ENCODE data around the gene ADAMTSL1. TPM values are rescaled to one million over a fixed set of nuclear protein-coding genes. Genes with fewer than 3 reads are reported as not detected.

ADAMTSL1 gene
- total and polyA plus RNA-seq, 9 of the 15 experiments (the other 6 are each of a cell fraction or from before 2014, with no cell fraction given) = 0.01 TPM; not detected in 8

DNA sequence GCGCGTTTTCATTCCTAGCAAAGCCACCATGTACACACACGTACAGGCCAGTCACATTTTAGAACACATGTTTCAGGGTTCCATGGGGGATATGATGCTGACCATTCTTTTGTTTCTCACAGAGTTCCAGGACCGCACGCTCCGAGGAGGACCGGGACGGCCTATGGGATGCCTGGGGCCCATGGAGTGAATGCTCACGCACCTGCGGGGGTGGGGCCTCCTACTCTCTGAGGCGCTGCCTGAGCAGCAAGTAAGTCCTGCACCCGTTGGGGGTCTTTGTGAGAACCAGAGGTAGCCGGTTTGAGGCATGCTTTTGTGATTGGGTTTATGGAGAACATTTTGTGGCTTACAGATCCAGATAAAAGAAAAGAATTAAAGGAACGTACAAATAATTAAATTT is 30.8 kb downstream of the ADAMTSL1 start (continued):
- TF ChIP-seq, protein P1, sequence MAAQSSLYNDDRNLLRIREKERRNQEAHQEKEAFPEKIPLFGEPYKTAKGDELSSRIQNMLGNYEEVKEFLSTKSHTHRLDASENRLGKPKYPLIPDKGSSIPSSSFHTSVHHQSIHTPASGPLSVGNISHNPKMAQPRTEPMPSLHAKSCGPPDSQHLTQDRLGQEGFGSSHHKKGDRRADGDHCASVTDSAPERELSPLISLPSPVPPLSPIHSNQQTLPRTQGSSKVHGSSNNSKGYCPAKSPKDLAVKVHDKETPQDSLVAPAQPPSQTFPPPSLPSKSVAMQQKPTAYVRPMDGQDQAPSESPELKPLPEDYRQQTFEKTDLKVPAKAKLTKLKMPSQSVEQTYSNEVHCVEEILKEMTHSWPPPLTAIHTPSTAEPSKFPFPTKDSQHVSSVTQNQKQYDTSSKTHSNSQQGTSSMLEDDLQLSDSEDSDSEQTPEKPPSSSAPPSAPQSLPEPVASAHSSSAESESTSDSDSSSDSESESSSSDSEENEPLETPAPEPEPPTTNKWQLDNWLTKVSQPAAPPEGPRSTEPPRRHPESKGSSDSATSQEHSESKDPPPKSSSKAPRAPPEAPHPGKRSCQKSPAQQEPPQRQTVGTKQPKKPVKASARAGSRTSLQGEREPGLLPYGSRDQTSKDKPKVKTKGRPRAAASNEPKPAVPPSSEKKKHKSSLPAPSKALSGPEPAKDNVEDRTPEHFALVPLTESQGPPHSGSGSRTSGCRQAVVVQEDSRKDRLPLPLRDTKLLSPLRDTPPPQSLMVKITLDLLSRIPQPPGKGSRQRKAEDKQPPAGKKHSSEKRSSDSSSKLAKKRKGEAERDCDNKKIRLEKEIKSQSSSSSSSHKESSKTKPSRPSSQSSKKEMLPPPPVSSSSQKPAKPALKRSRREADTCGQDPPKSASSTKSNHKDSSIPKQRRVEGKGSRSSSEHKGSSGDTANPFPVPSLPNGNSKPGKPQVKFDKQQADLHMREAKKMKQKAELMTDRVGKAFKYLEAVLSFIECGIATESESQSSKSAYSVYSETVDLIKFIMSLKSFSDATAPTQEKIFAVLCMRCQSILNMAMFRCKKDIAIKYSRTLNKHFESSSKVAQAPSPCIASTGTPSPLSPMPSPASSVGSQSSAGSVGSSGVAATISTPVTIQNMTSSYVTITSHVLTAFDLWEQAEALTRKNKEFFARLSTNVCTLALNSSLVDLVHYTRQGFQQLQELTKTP (IDR thresholded peaks at IDR 0.05; ENCODE audit: low read depth in 1 of 2, partially characterized antibody in 2 of 2) = no peak
- TF ChIP-seq GATA2 (CRISPR knock-in tag; IDR thresholded peaks at IDR 0.05) (no peak), ZBTB1 (CRISPR knock-in tag; IDR thresholded peaks at IDR 0.05; ENCODE audit: borderline replicate concordance, low read depth) (no peak), CREB1 (IDR thresholded peaks at IDR 0.05) (no peak), CREB1 (CRISPR knock-in tag; IDR thresholded peaks at IDR 0.05) (no peak), HEY1 (CRISPR knock-in tag; IDR thresholded peaks at IDR 0.05; ENCODE audit: borderline replicate concordance) (no peak), ZNF780A (CRISPR knock-in tag; IDR thresholded peaks at IDR 0.05) (no peak), CBX3 (IDR thresholded peaks at IDR 0.05; ENCODE audit: borderline replicate concordance in 1 of 2, low read length in 2 of 2) (no peak), KAT8 (IDR thresholded peaks at IDR 0.05; ENCODE audit: low read depth) (no peak)
- TF ChIP-seq, protein P2, sequence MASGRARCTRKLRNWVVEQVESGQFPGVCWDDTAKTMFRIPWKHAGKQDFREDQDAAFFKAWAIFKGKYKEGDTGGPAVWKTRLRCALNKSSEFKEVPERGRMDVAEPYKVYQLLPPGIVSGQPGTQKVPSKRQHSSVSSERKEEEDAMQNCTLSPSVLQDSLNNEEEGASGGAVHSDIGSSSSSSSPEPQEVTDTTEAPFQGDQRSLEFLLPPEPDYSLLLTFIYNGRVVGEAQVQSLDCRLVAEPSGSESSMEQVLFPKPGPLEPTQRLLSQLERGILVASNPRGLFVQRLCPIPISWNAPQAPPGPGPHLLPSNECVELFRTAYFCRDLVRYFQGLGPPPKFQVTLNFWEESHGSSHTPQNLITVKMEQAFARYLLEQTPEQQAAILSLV (tag; IDR thresholded peaks at IDR 0.05) = no peak
- TF ChIP-seq, protein P3, sequence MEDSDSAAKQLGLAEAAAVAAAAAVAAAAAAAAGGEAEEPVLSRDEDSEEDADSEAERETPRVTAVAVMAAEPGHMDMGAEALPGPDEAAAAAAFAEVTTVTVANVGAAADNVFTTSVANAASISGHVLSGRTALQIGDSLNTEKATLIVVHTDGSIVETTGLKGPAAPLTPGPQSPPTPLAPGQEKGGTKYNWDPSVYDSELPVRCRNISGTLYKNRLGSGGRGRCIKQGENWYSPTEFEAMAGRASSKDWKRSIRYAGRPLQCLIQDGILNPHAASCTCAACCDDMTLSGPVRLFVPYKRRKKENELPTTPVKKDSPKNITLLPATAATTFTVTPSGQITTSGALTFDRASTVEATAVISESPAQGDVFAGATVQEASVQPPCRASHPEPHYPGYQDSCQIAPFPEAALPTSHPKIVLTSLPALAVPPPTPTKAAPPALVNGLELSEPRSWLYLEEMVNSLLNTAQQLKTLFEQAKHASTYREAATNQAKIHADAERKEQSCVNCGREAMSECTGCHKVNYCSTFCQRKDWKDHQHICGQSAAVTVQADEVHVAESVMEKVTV (CRISPR knock-in tag; IDR thresholded peaks at IDR 0.05) = no peak

All from K562 (cell line).